Smooth muscle cell (in vitro differentiated cells): ENCODE results near the gene PRDM2. TPM values are rescaled to one million over a fixed set of nuclear protein-coding genes. Genes with fewer than 3 reads are reported as not detected.

ENCODE experiments used
- DNase-seq: peaks from one replicate; lab custom pipeline; 2025; ENCODE audit not compliant: unreplicated experiment; lab: John Stamatoyannopoulos, UW
- H2AFZ ChIP-seq: fragments of 200-600 bp; sonication (generic); 2 replicates; pipeline ENCODE4 v1.6.0; 2016; ENCODE audit warnings: antibody characterized with exemption, low read depth, mild to moderate bottlenecking
- H3F3A ChIP-seq: fragments of 200-600 bp; sonication (generic); 2 replicates; pipeline ENCODE4 v1.6.0; 2017; ENCODE audit warnings: antibody characterized with exemption, low read depth
- H3K27ac ChIP-seq: fragments of 200-600 bp; sonication (generic); 2 replicates; pipeline ENCODE4 v1.5.1; 2016; ENCODE audit warnings: low read depth, mild to moderate bottlenecking
- H3K27me3 ChIP-seq: fragments of 200-600 bp; sonication (generic); 2 replicates; pipeline ENCODE4 v1.6.1; 2016; ENCODE audit warnings: low read depth, mild to moderate bottlenecking
- H3K36me3 ChIP-seq: fragments of 200-600 bp; sonication (generic); 2 replicates; pipeline ENCODE4 v1.5.1; 2016; ENCODE audit warnings: low read depth
- H3K4me1 ChIP-seq: fragments of 200-600 bp; sonication (generic); 2 replicates; pipeline ENCODE4 v1.5.1; 2016; ENCODE audit warnings: low read depth
- H3K4me2 ChIP-seq: fragments of 200-600 bp; sonication (generic); 2 replicates; pipeline ENCODE4 v1.6.0; 2016; ENCODE audit warnings: mild to moderate bottlenecking
- H3K4me3 ChIP-seq: fragments of 200-600 bp; sonication (generic); 2 replicates; pipeline ENCODE4 v1.5.1; 2016; ENCODE audit warnings: mild to moderate bottlenecking
- H3K79me2 ChIP-seq: fragments of 200-600 bp; sonication (generic); 2 replicates; pipeline ENCODE4 v1.6.0; 2016; ENCODE audit warnings: low read depth, mild to moderate bottlenecking
- H3K9ac ChIP-seq: fragments of 200-600 bp; sonication (generic); 2 replicates; pipeline ENCODE4 v1.6.0; 2016; ENCODE audit warnings: low read depth
- H3K9me3 ChIP-seq: fragments of 200-600 bp; sonication (generic); replicated peaks from 2 replicates; pipeline ENCODE4 v1.5.1; 2016; ENCODE audit warnings: low read depth
- H4K20me1 ChIP-seq: fragments of 200-600 bp; sonication (generic); 2 replicates; pipeline ENCODE4 v1.6.0; 2016; ENCODE audit warnings: low read depth
- WGBS: methylation state at CpG from one replicate; pipeline ENCODE4 v1.1.7; 2016; ENCODE audit warnings: low lambda C conversion rate; 5-methylcytosine and 5-hydroxymethylcytosine counted together
- polyA plus RNA-seq: library from polyadenylated mRNA; unstranded; fragments of >200 nt; fragmentation: Nextera tagmentation; extraction: Ambion mirVana; gene quantifications from 2 replicates; pipeline ENCODE4 v1.2.1, GENCODE V29; 2016
- total RNA-seq: library from RNA; depleted of rRNA; stranded (reverse); fragments of >200 nt; gene quantifications from 2 replicates; pipeline ENCODE4 v1.2.3, GENCODE V29; 2014
- TF ChIP-seq, protein P1 (sequence below): fragments of 200-600 bp; sonication (generic); IDR thresholded peaks from 2 replicates; pipeline ENCODE4 v1.5.1; 2017; ENCODE audit warnings: borderline replicate concordance, mild to moderate bottlenecking, antibody characterized with exemption; ENCODE audit not compliant: insufficient read depth, poor library complexity, severe bottlenecking

Gene PRDM2
- total and polyA plus RNA-seq, 2 experiments from 2014 or later = 19.8 to 20.0 TPM

DNA sequence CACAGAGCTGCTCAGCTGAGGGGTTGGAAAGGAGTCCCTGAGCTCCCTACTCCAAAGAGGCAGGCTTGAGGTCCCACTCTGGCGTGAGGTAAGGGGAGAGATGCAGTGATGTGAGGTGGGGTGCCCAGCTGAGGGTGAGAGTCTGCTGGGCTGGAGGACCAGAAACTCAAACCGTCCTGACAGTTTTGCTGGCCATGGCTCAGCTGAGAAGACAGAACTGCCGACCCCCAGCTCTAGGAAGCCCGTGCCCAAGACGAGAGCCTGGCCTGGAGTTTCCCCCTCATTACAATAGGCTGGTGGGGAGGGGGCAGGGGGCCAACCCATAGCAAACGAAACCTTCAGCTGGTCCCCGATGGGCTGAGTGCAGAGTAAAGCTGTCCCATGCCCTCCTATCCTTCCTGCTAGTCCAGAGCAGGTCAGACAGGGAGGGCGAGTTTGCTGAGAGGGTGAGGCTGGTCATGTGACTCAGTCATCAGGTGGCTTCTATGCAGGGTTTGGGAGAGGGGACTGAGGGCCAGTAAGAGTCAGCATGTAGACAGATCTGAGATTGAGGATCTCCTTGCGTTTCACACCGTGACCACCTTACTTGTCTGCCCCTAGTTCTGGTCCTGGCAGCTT, 129.3 kb downstream of the PRDM2 start:
- DNase-seq = no peak
- Histone ChIP-seq H3K4me2 (no peak overlapping the region), H3K27ac (no peak overlapping the region), H3K9me3 (no peaks in the 10 kb centered on the region), H3K4me1 (no peaks in the 10 kb centered on the region), H3K36me3 (no peaks in the 10 kb centered on the region), H3K4me3 (no peak overlapping the region), H2AFZ (no peak overlapping the region), H3K9ac (no peak overlapping the region), H4K20me1 (no peaks in the 10 kb centered on the region), H3K27me3 (peaks cover 5% of the 10 kb centered on the region), H3F3A (no peaks in the 10 kb centered on the region), H3K79me2 (no peaks in the 10 kb centered on the region)
- TF ChIP-seq, protein P1, sequence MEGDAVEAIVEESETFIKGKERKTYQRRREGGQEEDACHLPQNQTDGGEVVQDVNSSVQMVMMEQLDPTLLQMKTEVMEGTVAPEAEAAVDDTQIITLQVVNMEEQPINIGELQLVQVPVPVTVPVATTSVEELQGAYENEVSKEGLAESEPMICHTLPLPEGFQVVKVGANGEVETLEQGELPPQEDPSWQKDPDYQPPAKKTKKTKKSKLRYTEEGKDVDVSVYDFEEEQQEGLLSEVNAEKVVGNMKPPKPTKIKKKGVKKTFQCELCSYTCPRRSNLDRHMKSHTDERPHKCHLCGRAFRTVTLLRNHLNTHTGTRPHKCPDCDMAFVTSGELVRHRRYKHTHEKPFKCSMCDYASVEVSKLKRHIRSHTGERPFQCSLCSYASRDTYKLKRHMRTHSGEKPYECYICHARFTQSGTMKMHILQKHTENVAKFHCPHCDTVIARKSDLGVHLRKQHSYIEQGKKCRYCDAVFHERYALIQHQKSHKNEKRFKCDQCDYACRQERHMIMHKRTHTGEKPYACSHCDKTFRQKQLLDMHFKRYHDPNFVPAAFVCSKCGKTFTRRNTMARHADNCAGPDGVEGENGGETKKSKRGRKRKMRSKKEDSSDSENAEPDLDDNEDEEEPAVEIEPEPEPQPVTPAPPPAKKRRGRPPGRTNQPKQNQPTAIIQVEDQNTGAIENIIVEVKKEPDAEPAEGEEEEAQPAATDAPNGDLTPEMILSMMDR = no peak
- WGBS = 82% methylated on average over 10 of the region's 10 CpGs

DNA sequence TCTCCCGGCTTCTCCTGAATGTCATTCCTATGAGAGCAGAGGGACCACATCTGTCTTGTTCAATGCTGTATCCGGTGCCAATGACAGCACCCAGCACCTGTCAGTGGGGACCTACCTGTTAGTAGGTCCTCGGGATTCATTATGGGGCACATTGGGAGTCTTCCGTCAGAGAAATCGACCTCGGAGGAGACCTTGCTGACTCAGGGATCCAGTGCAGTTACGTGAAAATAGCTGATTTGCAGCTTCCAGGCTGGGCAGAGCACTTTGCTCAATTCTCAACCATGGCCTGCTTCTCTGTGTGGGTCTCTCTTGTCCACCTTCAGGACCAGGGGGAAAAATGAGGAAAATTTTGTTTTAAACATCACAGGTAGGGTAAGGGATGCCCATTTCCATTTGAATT, 130.2 kb downstream of the PRDM2 start:
- Histone ChIP-seq H3K27ac (no peak overlapping the region), H3K9ac (no peak overlapping the region), H3K4me2 (no peak overlapping the region), H3F3A (no peaks in the 10 kb centered on the region), H2AFZ (no peak overlapping the region), H3K79me2 (no peaks in the 10 kb centered on the region), H3K4me1 (no peaks in the 10 kb centered on the region), H3K36me3 (no peaks in the 10 kb centered on the region), H3K27me3 (peaks cover 6% of the 10 kb centered on the region), H3K4me3 (no peak overlapping the region), H4K20me1 (no peaks in the 10 kb centered on the region), H3K9me3 (no peaks in the 10 kb centered on the region)
- WGBS = 84% methylated on average over 7 of the region's 7 CpGs
- no peak for DNase-seq
- TF ChIP-seq, protein P1 = no peak

DNA sequence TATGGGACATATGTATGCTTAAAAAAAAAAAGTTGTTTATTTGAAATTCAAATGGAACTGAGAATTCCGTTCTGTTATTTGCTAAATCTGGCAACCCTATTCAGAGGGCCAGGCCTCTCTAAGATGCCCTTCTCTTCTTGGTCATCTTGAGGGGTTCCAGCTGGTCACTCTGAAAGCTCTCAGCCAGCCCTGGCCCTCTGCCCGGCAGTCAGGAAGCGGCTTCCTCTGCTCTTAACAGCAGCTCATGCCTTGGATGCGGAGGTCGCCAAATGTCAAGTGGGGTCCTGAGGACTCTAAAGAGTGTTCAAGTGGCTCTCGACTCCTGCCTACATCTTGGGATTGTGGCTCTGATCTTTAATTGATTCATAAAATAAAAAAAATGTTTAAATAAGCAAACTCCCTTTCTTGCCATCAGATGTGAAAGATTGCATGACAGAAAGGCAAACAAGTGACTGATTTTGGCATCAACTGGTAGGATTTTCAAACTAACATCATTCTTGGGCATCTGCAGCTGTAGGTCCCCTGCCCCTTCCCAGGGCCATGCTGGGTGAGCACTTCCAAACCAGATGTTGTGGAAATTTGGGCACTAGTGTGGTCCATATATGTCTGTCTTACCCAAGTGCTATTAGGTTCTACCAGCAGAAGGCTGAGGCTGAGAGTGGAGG, 130.8 kb downstream of the PRDM2 start:
- Histone ChIP-seq H2AFZ (no peak overlapping the region), H3K4me2 (no peak overlapping the region), H3K27ac (no peak overlapping the region), H3K4me3 (no peak overlapping the region), H3K27me3 (peaks cover 12% of the 10 kb centered on the region), H4K20me1 (no peaks in the 10 kb centered on the region), H3F3A (no peaks in the 10 kb centered on the region), H3K4me1 (no peaks in the 10 kb centered on the region), H3K9me3 (no peaks in the 10 kb centered on the region), H3K9ac (no peak overlapping the region), H3K79me2 (no peaks in the 10 kb centered on the region), H3K36me3 (no peaks in the 10 kb centered on the region)
- DNase-seq = no peak
- WGBS = 91% methylated on average over 6 of the region's 6 CpGs
- TF ChIP-seq, protein P1 = no peak

DNA sequence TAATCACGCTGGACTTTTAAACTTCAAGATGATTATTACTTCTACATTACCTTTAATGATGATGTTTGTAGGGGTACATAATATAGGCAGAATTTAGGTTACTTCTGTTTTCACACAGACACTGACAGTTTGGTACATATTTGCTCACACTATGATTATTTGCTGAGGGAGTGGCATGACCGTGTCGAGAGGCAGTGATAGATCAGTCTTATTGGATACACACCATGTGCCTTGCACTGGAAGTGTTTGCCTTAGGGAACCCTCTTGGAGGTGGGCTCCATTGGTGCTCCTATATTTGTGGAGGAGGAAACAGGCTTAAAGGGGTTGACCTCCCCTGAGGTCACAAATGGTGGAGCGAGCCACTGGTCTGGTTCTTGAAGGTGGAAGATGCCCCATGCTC, 132.1 kb downstream of the PRDM2 start:
- no peak overlapping the region for H3K9ac ChIP-seq
- no peak overlapping the region for H3K4me3 ChIP-seq
- H3K79me2 ChIP-seq = no peaks in the 10 kb centered on the region
- TF ChIP-seq, protein P1 = no peak
- no peaks in the 10 kb centered on the region for H3F3A ChIP-seq
- peaks cover 14% of the 10 kb centered on the region for H3K27me3 ChIP-seq
- WGBS = 86% methylated on average over 4 of the region's 4 CpGs
- DNase-seq = no peak
- no peaks in the 10 kb centered on the region for H3K36me3 ChIP-seq
- no peak overlapping the region for H3K4me2 ChIP-seq
- H3K9me3 ChIP-seq = no peaks in the 10 kb centered on the region
- no peak overlapping the region for H3K27ac ChIP-seq
- no peaks in the 10 kb centered on the region for H4K20me1 ChIP-seq
- H2AFZ ChIP-seq = no peak overlapping the region
- no peaks in the 10 kb centered on the region for H3K4me1 ChIP-seq
